Loucy (cell line): Measurements from ENCODE around the gene AFG3L2.

Experiments
- H2AFZ ChIP-seq: fragments of 200-600 bp; sonication (generic); 2 replicates; pipeline ENCODE4 v1.6.0; 2016; ENCODE audit warnings: antibody characterized with exemption, mild to moderate bottlenecking, low read length, moderate library complexity
- H3F3A ChIP-seq: fragments of 200-600 bp; 2 replicates; pipeline ENCODE4 v1.6.0; 2016; ENCODE audit warnings: antibody characterized with exemption, low read depth, mild to moderate bottlenecking
- H3K27me3 ChIP-seq: fragments of 200-600 bp; sonication (generic); 2 replicates; pipeline ENCODE4 v1.6.1; 2014; ENCODE audit warnings: low read length, mild to moderate bottlenecking; ENCODE audit not compliant: insufficient read depth, poor library complexity, severe bottlenecking
- H3K36me3 ChIP-seq: fragments of 200-600 bp; sonication (generic); 2 replicates; pipeline ENCODE4 v1.6.1; 2016; ENCODE audit warnings: low read length; ENCODE audit not compliant: insufficient read depth
- H3K4me1 ChIP-seq: fragments of 200-600 bp; sonication (generic); 2 replicates; pipeline ENCODE4 v1.5.1; 2014; ENCODE audit warnings: low read length, mild to moderate bottlenecking; ENCODE audit not compliant: insufficient read depth, poor library complexity, severe bottlenecking
- H3K4me2 ChIP-seq: fragments of 200-600 bp; sonication (generic); 2 replicates; pipeline ENCODE4 v1.6.0; 2014; ENCODE audit warnings: antibody characterized with exemption, low read length, low read depth, mild to moderate bottlenecking; ENCODE audit not compliant: poor library complexity, severe bottlenecking
- H3K4me3 ChIP-seq: fragments of 200-600 bp; sonication (generic); 2 replicates; pipeline ENCODE4 v1.5.1; 2014; ENCODE audit warnings: low read length, mild to moderate bottlenecking, mixed read lengths; ENCODE audit not compliant: poor library complexity, severe bottlenecking
- H3K79me2 ChIP-seq: fragments of 200-600 bp; sonication (generic); 2 replicates; pipeline ENCODE4 v1.6.1; 2014; ENCODE audit warnings: low read length; ENCODE audit not compliant: insufficient read depth
- H3K9ac ChIP-seq: fragments of 200-600 bp; sonication (generic); 2 replicates; pipeline ENCODE4 v1.6.0; 2014; ENCODE audit warnings: mild to moderate bottlenecking, low read depth, low read length, moderate library complexity; ENCODE audit not compliant: poor library complexity, severe bottlenecking
- H3K9me2 ChIP-seq: fragments of 200-600 bp; sonication (generic); replicated peaks from 2 replicates; pipeline ENCODE4 v1.6.1; 2016; ENCODE audit warnings: low read depth, low read length, mixed read lengths
- H3K9me3 ChIP-seq: fragments of 200-600 bp; sonication (generic); 2 replicates; pipeline ENCODE4 v1.6.1; 2014; ENCODE audit warnings: mild to moderate bottlenecking, antibody characterized with exemption, low read length, low read depth; ENCODE audit not compliant: insufficient read depth
- H4K20me1 ChIP-seq: fragments of 200-600 bp; sonication (generic); 2 replicates; pipeline ENCODE4 v1.6.0; 2014; ENCODE audit warnings: antibody characterized with exemption, low read length, mild to moderate bottlenecking; ENCODE audit not compliant: insufficient read depth, poor library complexity, severe bottlenecking
- EZH2phosphoT487 ChIP-seq: fragments of 200-600 bp; IDR thresholded peaks from 2 replicates; pipeline ENCODE4 v1.6.1; 2018; ENCODE audit warnings: antibody characterized with exemption, mild to moderate bottlenecking, moderate library complexity, borderline replicate concordance
- TF ChIP-seq, protein P1 (sequence below): fragments of 200-600 bp; sonication (generic); conservative IDR thresholded peaks from 2 replicates; pipeline ENCODE4 v1.5.1; 2014; ENCODE audit warnings: mild to moderate bottlenecking, antibody characterized with exemption, low read length

Gene AFG3L2

DNA sequence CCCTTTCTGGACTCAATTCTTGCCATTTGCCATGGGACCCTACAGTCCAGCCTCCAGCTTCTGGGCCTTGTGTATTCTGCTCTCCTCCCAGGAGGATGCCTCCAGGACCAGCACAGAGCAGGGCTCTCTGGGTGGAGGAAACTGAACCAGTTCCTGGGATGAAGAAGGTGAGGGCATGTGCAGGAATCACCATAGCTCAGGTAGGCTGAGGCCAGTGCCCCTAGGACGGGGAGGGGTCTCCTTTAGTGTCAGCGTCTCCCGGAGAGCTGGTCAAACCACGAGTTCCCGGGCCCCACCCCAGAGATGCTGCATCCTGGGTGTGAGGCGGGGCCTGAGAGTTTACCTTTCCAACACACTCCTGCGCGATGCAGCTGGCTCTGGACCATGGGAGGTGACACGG lies 24.9 kb upstream of the AFG3L2 start:
- H2AFZ ChIP-seq = no peak overlapping the region
- H3K9me3 ChIP-seq = no peaks in the 10 kb centered on the region
- H3K4me1 ChIP-seq = no peaks in the 10 kb centered on the region
- TF ChIP-seq, protein P1, sequence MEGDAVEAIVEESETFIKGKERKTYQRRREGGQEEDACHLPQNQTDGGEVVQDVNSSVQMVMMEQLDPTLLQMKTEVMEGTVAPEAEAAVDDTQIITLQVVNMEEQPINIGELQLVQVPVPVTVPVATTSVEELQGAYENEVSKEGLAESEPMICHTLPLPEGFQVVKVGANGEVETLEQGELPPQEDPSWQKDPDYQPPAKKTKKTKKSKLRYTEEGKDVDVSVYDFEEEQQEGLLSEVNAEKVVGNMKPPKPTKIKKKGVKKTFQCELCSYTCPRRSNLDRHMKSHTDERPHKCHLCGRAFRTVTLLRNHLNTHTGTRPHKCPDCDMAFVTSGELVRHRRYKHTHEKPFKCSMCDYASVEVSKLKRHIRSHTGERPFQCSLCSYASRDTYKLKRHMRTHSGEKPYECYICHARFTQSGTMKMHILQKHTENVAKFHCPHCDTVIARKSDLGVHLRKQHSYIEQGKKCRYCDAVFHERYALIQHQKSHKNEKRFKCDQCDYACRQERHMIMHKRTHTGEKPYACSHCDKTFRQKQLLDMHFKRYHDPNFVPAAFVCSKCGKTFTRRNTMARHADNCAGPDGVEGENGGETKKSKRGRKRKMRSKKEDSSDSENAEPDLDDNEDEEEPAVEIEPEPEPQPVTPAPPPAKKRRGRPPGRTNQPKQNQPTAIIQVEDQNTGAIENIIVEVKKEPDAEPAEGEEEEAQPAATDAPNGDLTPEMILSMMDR = no peak
- no peak for TF ChIP-seq EZH2phosphoT487
- H3K9me2 ChIP-seq = no peaks in the 10 kb centered on the region
- no peak overlapping the region for H3K9ac ChIP-seq
- H3K36me3 ChIP-seq = no peaks in the 10 kb centered on the region
- no peak overlapping the region for H3K4me3 ChIP-seq
- no peaks in the 10 kb centered on the region for H3F3A ChIP-seq
- H3K4me2 ChIP-seq = no peak overlapping the region
- no peaks in the 10 kb centered on the region for H3K79me2 ChIP-seq
- no peaks in the 10 kb centered on the region for H3K27me3 ChIP-seq
- no peaks in the 10 kb centered on the region for H4K20me1 ChIP-seq

DNA sequence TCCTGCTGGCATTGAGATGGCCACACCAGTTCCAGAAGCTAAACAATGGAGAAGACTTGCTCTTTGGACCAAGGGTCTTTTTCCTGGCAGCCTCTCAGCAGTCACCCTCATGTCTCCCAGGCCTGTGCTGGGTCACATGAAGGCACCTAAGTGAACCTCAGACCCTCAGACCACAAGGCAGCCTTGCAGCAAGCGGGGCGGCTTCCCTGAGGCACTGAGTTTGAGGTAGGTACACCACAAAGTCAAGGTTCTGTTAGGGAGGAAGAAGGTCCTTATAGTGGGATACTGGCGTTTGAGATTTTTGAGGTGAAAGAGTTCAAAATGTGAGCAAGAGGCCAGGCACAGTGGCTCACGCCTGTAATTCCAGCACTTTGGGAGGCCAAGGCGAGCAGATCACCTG lies 22.2 kb upstream of the AFG3L2 start:
- no peak overlapping the region for H3K4me2 ChIP-seq

DNA sequence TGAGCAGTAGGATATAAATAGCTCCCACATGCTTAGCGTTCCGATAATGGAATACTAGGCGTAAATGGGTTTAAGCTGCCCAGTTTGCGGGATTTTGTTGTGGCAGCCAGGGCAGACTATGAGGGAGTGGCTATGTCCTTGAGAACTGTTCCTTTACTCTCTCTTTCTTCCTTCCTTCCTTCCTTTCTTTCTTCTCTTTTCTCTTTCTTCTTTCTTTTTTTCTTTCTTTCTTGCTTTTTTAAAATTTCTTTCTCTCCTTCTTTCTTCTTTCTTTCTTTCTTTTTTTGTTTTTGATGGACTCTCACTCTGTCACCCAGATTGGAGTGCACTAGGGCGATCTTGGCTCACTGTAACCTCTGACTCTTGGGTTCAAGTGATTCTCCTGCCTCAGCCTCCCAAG lies 21.6 kb upstream of the AFG3L2 start:
- H3K79me2 ChIP-seq = no peaks in the 10 kb centered on the region
- no peak overlapping the region for H3K9ac ChIP-seq
- H3K27me3 ChIP-seq = no peaks in the 10 kb centered on the region
- no peaks in the 10 kb centered on the region for H3F3A ChIP-seq
- H4K20me1 ChIP-seq = no peaks in the 10 kb centered on the region
- H2AFZ ChIP-seq = no peak overlapping the region
- no peak overlapping the region for H3K4me2 ChIP-seq
- H3K4me3 ChIP-seq = no peak overlapping the region
- H3K4me1 ChIP-seq = no peaks in the 10 kb centered on the region
- H3K9me2 ChIP-seq = no peaks in the 10 kb centered on the region
- H3K36me3 ChIP-seq = no peaks in the 10 kb centered on the region
- no peaks in the 10 kb centered on the region for H3K9me3 ChIP-seq
- no peak for TF ChIP-seq EZH2phosphoT487
- TF ChIP-seq, protein P1 = no peak

More for the DNA sequence above, 22.2 kb upstream of the AFG3L2 start:
- TF ChIP-seq, protein P1 = no peak
- no peak for TF ChIP-seq EZH2phosphoT487
- Histone ChIP-seq H3K79me2 (no peaks in the 10 kb centered on the region), H3K9me2 (no peaks in the 10 kb centered on the region), H3K4me3 (no peak overlapping the region), H3F3A (no peaks in the 10 kb centered on the region), H3K36me3 (no peaks in the 10 kb centered on the region), H3K4me1 (no peaks in the 10 kb centered on the region), H3K27me3 (no peaks in the 10 kb centered on the region), H2AFZ (no peak overlapping the region), H3K9ac (no peak overlapping the region), H3K9me3 (no peaks in the 10 kb centered on the region), H4K20me1 (no peaks in the 10 kb centered on the region)
